ENCODE measurements around the gene MOB3C. TPM values are rescaled to one million over a fixed set of nuclear protein-coding genes. Genes with fewer than 3 reads are reported as not detected.

The MOB3C gene
- polyA plus RNA-seq, 1 experiment = 11.9 TPM

DNA sequence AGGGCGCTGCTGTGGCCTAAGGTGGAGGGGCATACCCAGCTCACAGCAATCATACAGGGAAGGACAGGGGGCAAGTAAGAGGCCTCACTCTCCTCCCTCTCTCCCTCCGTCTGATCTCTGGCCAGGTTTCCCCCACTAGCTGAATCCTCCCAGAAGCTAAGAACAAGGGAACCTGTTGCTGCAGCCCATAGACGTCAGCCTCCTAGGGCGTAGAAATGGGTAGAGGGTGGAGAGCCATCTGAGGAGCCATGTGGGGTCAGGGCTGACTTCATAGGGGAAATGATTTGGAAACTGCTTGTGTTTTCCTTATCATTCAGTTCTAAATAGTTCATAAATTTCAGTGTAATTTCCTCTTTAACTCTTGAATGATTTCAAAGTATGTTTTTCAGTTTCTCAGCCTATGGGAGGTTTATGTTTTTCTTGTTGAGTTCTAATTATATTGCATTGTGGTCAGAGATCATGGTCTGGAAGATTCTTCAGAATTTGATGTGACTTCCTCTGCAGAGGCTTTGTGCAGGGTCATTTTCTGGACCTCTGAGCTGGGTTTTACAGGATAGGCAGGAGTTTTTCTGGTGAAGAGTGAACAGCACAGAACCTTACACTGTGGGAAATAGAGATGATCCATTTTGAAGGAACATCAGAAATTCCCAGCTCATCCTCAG, 2.3 kb upstream of the MOB3C start:
- Histone ChIP-seq H3K4me3 (ENCODE audit: low read depth, low read length) (no peak overlapping the region), H3K9me3 (ENCODE audit: control insufficient read depth, insufficient read depth, low read length) (no peaks in the 10 kb centered on the region), H3K27me3 (ENCODE audit: control insufficient read depth, insufficient read depth, low read length) (no peaks in the 10 kb centered on the region), H3K27ac (ENCODE audit: low read depth, low read length) (no peak overlapping the region)
- DNase-seq (ENCODE audit: low read depth, low spot score) = no peak
- ChIA-PET CTCF (interaction anchor here (6.3 kb wide), 1 partner anchor 107 kb away, joined by 54 read pairs; no protein-coding TSS in a partner anchor), POLR2A (interaction anchor here (3.7 kb wide), 1 partner anchor 15 kb away, joined by 21 read pairs; the partner anchor contains the start of gene MKNK1)
- TF ChIP-seq, protein P1, sequence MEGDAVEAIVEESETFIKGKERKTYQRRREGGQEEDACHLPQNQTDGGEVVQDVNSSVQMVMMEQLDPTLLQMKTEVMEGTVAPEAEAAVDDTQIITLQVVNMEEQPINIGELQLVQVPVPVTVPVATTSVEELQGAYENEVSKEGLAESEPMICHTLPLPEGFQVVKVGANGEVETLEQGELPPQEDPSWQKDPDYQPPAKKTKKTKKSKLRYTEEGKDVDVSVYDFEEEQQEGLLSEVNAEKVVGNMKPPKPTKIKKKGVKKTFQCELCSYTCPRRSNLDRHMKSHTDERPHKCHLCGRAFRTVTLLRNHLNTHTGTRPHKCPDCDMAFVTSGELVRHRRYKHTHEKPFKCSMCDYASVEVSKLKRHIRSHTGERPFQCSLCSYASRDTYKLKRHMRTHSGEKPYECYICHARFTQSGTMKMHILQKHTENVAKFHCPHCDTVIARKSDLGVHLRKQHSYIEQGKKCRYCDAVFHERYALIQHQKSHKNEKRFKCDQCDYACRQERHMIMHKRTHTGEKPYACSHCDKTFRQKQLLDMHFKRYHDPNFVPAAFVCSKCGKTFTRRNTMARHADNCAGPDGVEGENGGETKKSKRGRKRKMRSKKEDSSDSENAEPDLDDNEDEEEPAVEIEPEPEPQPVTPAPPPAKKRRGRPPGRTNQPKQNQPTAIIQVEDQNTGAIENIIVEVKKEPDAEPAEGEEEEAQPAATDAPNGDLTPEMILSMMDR (IDR thresholded peaks at IDR 0.05; ENCODE audit: low read depth, low read length) = no peak

DNA sequence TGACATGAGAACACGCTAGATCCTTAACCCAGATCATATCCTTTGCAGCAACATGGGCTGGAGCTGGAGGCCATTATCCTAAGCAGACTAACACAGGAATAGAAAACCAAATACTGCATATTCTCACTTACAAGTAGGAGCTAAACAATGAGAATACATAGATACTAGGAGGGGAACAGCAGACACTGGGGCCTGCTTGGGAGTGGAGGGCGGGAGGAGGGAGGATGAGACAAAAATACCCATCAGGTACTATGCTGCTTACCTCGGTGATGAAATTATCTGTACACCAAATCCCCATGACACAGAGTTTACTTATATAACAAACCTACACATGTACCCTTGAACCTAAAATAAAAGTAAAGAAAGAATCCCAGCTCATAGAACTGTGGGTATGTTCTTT, 1.2 kb upstream of the MOB3C start:
- ChIA-PET CTCF (interaction anchor here (0.9 to 2.8 kb wide), 2 partner anchors 64 to 107 kb away, joined by 3 to 11 read pairs; no protein-coding TSS in a partner anchor), POLR2A (interaction anchor here (0.7 to 3.7 kb wide), 2 partner anchors 14 to 16 kb away, joined by 3 to 21 read pairs; partner anchors contain the start of gene MKNK1)
- no peak overlapping the region for H3K27ac ChIP-seq (ENCODE audit: low read depth, low read length)
- no peak overlapping the region for H3K4me3 ChIP-seq (ENCODE audit: low read depth, low read length)
- DNase-seq (ENCODE audit: low read depth, low spot score) = no peak
- no peaks in the 10 kb centered on the region for H3K9me3 ChIP-seq (ENCODE audit: control insufficient read depth, insufficient read depth, low read length)
- H3K27me3 ChIP-seq (ENCODE audit: control insufficient read depth, insufficient read depth, low read length) = no peaks in the 10 kb centered on the region
- TF ChIP-seq, protein P1 (IDR thresholded peaks at IDR 0.05; ENCODE audit: low read depth, low read length) = no peak

DNA sequence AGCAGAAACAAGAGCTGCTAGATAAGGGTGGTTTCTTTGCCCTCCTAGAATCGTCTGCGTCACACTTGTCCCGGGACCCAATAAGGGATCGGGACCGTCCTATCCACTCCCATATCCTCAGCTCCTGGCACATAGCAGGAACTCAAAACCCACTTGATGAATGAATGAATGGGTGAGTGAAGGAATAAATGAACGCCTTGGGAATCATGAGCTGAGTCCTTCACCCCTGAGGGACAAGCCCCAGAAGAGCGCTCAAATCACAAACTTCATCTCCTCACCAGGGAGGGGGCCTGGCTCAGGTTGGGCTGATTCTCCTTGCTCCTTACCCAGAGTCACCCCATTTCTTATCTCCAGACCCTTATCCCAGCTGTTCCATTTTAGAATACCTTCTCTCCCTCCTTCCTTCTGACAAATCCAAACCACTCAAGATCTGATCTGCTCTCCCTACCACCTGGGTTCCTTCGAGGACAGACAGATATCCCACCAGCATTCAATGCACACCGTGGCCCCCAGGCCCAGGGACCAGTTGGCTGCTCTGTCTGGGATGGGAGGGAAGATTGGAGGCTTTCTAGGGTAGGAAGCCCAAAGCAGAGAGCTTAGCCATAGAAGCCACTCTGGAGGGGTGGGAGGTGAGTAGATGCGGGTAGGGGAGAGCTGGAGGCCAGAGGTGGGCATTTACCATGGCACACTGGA, 643 bp upstream of the MOB3C start:
- Histone ChIP-seq H3K27me3 (ENCODE audit: control insufficient read depth, insufficient read depth, low read length) (no peaks in the 10 kb centered on the region), H3K9me3 (ENCODE audit: control insufficient read depth, insufficient read depth, low read length) (no peaks in the 10 kb centered on the region; the same call in 1 of the 2 replicates), H3K27ac (ENCODE audit: low read depth, low read length) (peak overlapping the region; percentile 73), H3K4me3 (ENCODE audit: low read depth, low read length) (peak overlapping the region; percentile 89)
- TF ChIP-seq, protein P1 (IDR thresholded peaks at IDR 0.05; ENCODE audit: low read depth, low read length) = no peak
- DNase-seq (ENCODE audit: low read depth, low spot score) = no peak
- ChIA-PET POLR2A (interaction anchor here (0.7 to 3.7 kb wide), 4 partner anchors 13 to 51 kb away, joined by 3 to 21 read pairs (median 5); partner anchors contain the start of genes ATPAF1 and MKNK1), CTCF (interaction anchor here (0.9 to 2.8 kb wide), 2 partner anchors 64 to 108 kb away, joined by 3 to 11 read pairs; no protein-coding TSS in a partner anchor)

DNA sequence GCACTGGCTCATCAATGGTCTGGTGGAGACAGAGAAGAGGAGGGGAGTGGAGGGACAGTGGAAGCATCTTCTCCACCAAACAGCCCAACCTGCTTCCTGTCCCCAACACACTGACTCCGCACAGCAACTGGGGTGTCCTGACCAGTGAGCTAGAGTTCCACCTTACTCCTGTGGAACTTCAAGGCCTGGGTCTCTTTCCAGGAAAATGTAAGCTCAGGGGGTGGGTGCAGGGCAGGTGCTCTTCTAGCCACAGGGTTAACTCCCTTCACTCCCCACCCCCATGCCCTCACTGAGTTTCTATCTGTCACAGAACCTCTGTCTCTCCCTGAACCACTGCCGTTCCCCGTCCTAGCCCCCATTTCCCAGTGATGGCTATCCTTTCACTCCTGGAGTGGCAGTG, 876 bp downstream of the MOB3C start:
- Histone ChIP-seq H3K4me3 (ENCODE audit: low read depth, low read length) (peak overlapping the region; percentile 89), H3K27ac (ENCODE audit: low read depth, low read length) (peak overlapping the region; percentile 81), H3K27me3 (ENCODE audit: control insufficient read depth, insufficient read depth, low read length) (no peaks in the 10 kb centered on the region), H3K9me3 (ENCODE audit: control insufficient read depth, insufficient read depth, low read length) (no peaks in the 10 kb centered on the region; the same call in 1 of the 2 replicates)
- ChIA-PET CTCF (interaction anchor here (2.8 kb wide), 1 partner anchor 109 kb away, joined by 11 read pairs; no protein-coding TSS in a partner anchor), POLR2A (interaction anchor here (0.6 to 3.7 kb wide), 6 partner anchors 9 to 1312 kb away, joined by 3 to 21 read pairs (median 5); partner anchors contain the start of genes ATPAF1 and MKNK1)
- TF ChIP-seq, protein P1 (IDR thresholded peaks at IDR 0.05; ENCODE audit: low read depth, low read length) = no peak
- no peak for DNase-seq (ENCODE audit: low read depth, low spot score)

All from AG04450 (cell line).